Pancreas (tissue), 8 donors: ENCODE data around the gene ZC2HC1B. TPM values are rescaled to one million over a fixed set of nuclear protein-coding genes. Genes with fewer than 3 reads are reported as not detected.

ENCODE experiments used
- polyA plus RNA-seq, 2 donors: library from polyadenylated mRNA; stranded (reverse); fragments of 200-250 nt; gene quantifications; one replicate each; pipeline ENCODE4 v1.2.3, GENCODE V29; 2013
- total RNA-seq, 6 donors: library from RNA; stranded (reverse); fragmentation: NEBNext Ultra II Directional in 4 of 6; extraction: Animal tissue kit (Norgen Biotek cat#: 25700) in 4 of 6; gene quantifications; one replicate each; pipeline versions ENCODE4 v1.2.1 to v1.2.4, GENCODE V29; 2021 to 2023
- donor health status: healthy with polysubstance abuse.
- donor health status: DM: no; HTN: no; CAD: no; lungs with moderate emphysema.
- donor health status: DM: no; HTN: no; CAD: no.
- donor health status: Bipolar disorder and iron deficiency.
- donor health status: DM: yes; HTN: yes; CAD: no.
- donor health status: DM: no; HTN: no; CAD: no.
- donor health status: DM: no; HTN: no; CAD: no.
- donor health status: DM: yes; HTN: yes; CAD: no.

Gene ZC2HC1B
- total and polyA plus RNA-seq, 8 donors, result not detected

Other genes starting within 250 kb of the ZC2HC1B start
- 10 to 100 TPM in 2 of 6 donors, 1 to 10 TPM in 4; 5.9 to 19.0 (median 8.9) TPM for gene PHACTR2, start 186.5 kb upstream of the ZC2HC1B start, total RNA-seq
- gene PHACTR2, start 186.5 kb upstream of the ZC2HC1B start, polyA plus RNA-seq, result 1 to 10 TPM; 2.7 to 3.1 TPM
- 10 to 100 TPM in 1 of 6 donors, 1 to 10 TPM in 5; 6.5 to 10.8 (median 8.9) TPM for gene LTV1, start 21.1 kb upstream of the ZC2HC1B start, total RNA-seq
- gene LTV1, start 21.1 kb upstream of the ZC2HC1B start, polyA plus RNA-seq, result 10 to 100 TPM; 10.1 to 16.6 TPM
- gene PLAGL1, start 143.8 kb downstream of the ZC2HC1B start, total RNA-seq, result 10 to 100 TPM; 12.5 to 22.9 (median 14.6) TPM
- gene PLAGL1, start 143.8 kb downstream of the ZC2HC1B start, polyA plus RNA-seq, result 10 to 100 TPM; 17.3 to 31.6 TPM
- gene SF3B5, start 231.1 kb downstream of the ZC2HC1B start, total RNA-seq, result 10 to 100 TPM; 45.2 to 97.2 (median 68.7) TPM
- gene SF3B5, start 231.1 kb downstream of the ZC2HC1B start, polyA plus RNA-seq, result 100 to 1,000 TPM in 1 of 2 donors, 10 to 100 TPM in 1; 89.3 to 138 TPM